WTC11 (cell line): ENCODE data around the gene CYP11A1. TPM values are rescaled to one million over a fixed set of nuclear protein-coding genes. Genes with fewer than 3 reads are reported as not detected.

Experiments used
- ATAC-seq: fragments of 200-7000 bp; cut with Tn5 transposase; 2 replicates; pipeline ENCODE4 v1.10.0; 2021; ENCODE audit warnings: mild to moderate bottlenecking, moderate library complexity
- CTCF ChIA-PET: fragments of 300-600 bp; sonication (Branson Sonifier 250); formaldehyde crosslinking; loops from one replicate; lab custom pipeline; 2021; ENCODE audit warnings: antibody characterized with exemption; lab: Charles Lee
- POLR2A ChIA-PET: fragments of 350-600 bp; sonication (Branson Sonifier 250); formaldehyde crosslinking; loops from one replicate; lab custom pipeline; 2021; ENCODE audit warnings: antibody characterized with exemption; lab: Charles Lee
- DNase-seq: peaks from one replicate; pipeline ENCODE4 v3.0.0; 2021; ENCODE audit warnings: low spot score
- H3K27ac Mint-ChIP-seq: 2 replicates; pipeline ENCODE4 v1.8.0; 2021; ENCODE audit warnings: mixed read lengths
- H3K27me3 Mint-ChIP-seq: 2 replicates; pipeline ENCODE4 v1.8.0; 2021; ENCODE audit warnings: low read depth, mild to moderate bottlenecking, moderate library complexity, mixed read lengths
- H3K36me3 Mint-ChIP-seq: 2 replicates; pipeline ENCODE4 v1.8.0; 2021; ENCODE audit warnings: mixed read lengths
- H3K4me1 Mint-ChIP-seq: 2 replicates; pipeline ENCODE4 v1.8.0; 2022; ENCODE audit warnings: mixed read lengths
- H3K4me3 Mint-ChIP-seq: 2 replicates; pipeline ENCODE4 v1.8.0; 2021; ENCODE audit warnings: mild to moderate bottlenecking, moderate library complexity, mixed read lengths
- H3K9me3 Mint-ChIP-seq: 2 replicates; pipeline ENCODE4 v1.8.0; 2021; ENCODE audit warnings: mixed read lengths
- ATF6 ChIP-seq: sonication (generic); formaldehyde crosslinking; IDR thresholded peaks from 2 replicates; pipeline ENCODE4 v1.8.1; 2023; ENCODE audit warnings: mild to moderate bottlenecking, missing genetic modification reagents
- EMX1 ChIP-seq: fragments of 250-450 bp; sonication (Bioruptor Pico); IDR thresholded peaks from 2 replicates; pipeline ENCODE4 v1.8.0; 2021; ENCODE audit warnings: mild to moderate bottlenecking
- FOXP4 ChIP-seq: sonication (generic); formaldehyde crosslinking; IDR thresholded peaks from 2 replicates; pipeline ENCODE4 v1.8.0; 2022; ENCODE audit warnings: mild to moderate bottlenecking, missing genetic modification reagents
- GTF2I ChIP-seq: fragments of 250-450 bp; sonication (Bioruptor Pico); conservative IDR thresholded peaks from 2 replicates; pipeline ENCODE4 v1.4.0; 2021; ENCODE audit warnings: mild to moderate bottlenecking
- IRF2 ChIP-seq: sonication (generic); formaldehyde crosslinking; IDR thresholded peaks from 2 replicates; pipeline ENCODE4 v1.8.0; 2022; ENCODE audit warnings: low read depth, missing genetic modification reagents, borderline replicate concordance
- JAZF1 ChIP-seq: fragments of 250-450 bp; sonication (Bioruptor Pico); IDR thresholded peaks from 2 replicates; pipeline ENCODE4 v1.9.0; 2021; ENCODE audit warnings: moderate library complexity, mild to moderate bottlenecking, inconsistent platforms
- MYBL2 ChIP-seq: sonication (generic); formaldehyde crosslinking; IDR thresholded peaks from 2 replicates; pipeline ENCODE4 v1.8.1; 2023; ENCODE audit warnings: mild to moderate bottlenecking, moderate library complexity, missing genetic modification reagents
- NFE2L1 ChIP-seq: sonication (generic); formaldehyde crosslinking; IDR thresholded peaks from 2 replicates; pipeline ENCODE4 v1.8.1; 2023; ENCODE audit warnings: missing genetic modification reagents
- SOX15 ChIP-seq: fragments of 250-450 bp; sonication (Bioruptor Pico); IDR thresholded peaks from 2 replicates; pipeline ENCODE4 v1.9.0; 2021; ENCODE audit warnings: mild to moderate bottlenecking
- TEAD4 ChIP-seq: sonication (generic); formaldehyde crosslinking; IDR thresholded peaks from 2 replicates; pipeline ENCODE4 v1.8.0; 2022; ENCODE audit warnings: mild to moderate bottlenecking, missing genetic modification reagents
- ZNF121 ChIP-seq: sonication (generic); formaldehyde crosslinking; IDR thresholded peaks from 2 replicates; pipeline ENCODE4 v1.8.0; 2023; ENCODE audit warnings: missing genetic modification reagents
- ZNF138 ChIP-seq: sonication (generic); formaldehyde crosslinking; conservative IDR thresholded peaks from 2 replicates; pipeline ENCODE4 v1.8.1; 2022; ENCODE audit warnings: mild to moderate bottlenecking, moderate library complexity, missing genetic modification reagents
- ZNF263 ChIP-seq: sonication (generic); formaldehyde crosslinking; IDR thresholded peaks from 2 replicates; pipeline ENCODE4 v1.8.1; 2022; ENCODE audit warnings: low read depth, mild to moderate bottlenecking, moderate library complexity, missing genetic modification reagents
- ZNF317 ChIP-seq: sonication (generic); formaldehyde crosslinking; IDR thresholded peaks from 2 replicates; pipeline ENCODE4 v1.8.1; 2023; ENCODE audit warnings: low read depth, mild to moderate bottlenecking, moderate library complexity, missing genetic modification reagents, borderline replicate concordance
- ZNF416 ChIP-seq: fragments of 250-450 bp; sonication (Bioruptor Pico); IDR thresholded peaks from 2 replicates; pipeline ENCODE4 v1.9.0; 2021; ENCODE audit warnings: mild to moderate bottlenecking, inconsistent platforms
- ZNF423 ChIP-seq: fragments of 250-450 bp; sonication (Bioruptor Pico); IDR thresholded peaks from 2 replicates; pipeline ENCODE4 v2.1.2; 2022; ENCODE audit warnings: mild to moderate bottlenecking, moderate library complexity
- total RNA-seq: library from RNA; stranded (reverse); gene quantifications from 3 replicates; pipeline ENCODE4 v1.2.3, GENCODE V29; 2021
- TF ChIP-seq, protein P1 (sequence below): fragments of 250-450 bp; sonication (Bioruptor Pico); IDR thresholded peaks from 2 replicates; pipeline ENCODE4 v1.9.0; 2021; ENCODE audit warnings: mild to moderate bottlenecking
- TF ChIP-seq, protein P2 (sequence below): sonication (generic); formaldehyde crosslinking; IDR thresholded peaks from 2 replicates; pipeline ENCODE4 v1.8.1; 2023; ENCODE audit warnings: mild to moderate bottlenecking, moderate library complexity, missing genetic modification reagents
- TF ChIP-seq, protein P3 (sequence below): sonication (generic); formaldehyde crosslinking; conservative IDR thresholded peaks from 2 replicates; pipeline ENCODE4 v1.8.1; 2023; ENCODE audit warnings: mild to moderate bottlenecking, low read depth, missing genetic modification reagents, moderate library complexity
- TF ChIP-seq, protein P4 (sequence below): sonication (generic); formaldehyde crosslinking; IDR thresholded peaks from 2 replicates; pipeline ENCODE4 v1.8.1; 2023; ENCODE audit warnings: mild to moderate bottlenecking, missing genetic modification reagents, borderline replicate concordance

The CYP11A1 gene
- total RNA-seq, 1 experiment from 2014 or later = 3.4 TPM

DNA sequence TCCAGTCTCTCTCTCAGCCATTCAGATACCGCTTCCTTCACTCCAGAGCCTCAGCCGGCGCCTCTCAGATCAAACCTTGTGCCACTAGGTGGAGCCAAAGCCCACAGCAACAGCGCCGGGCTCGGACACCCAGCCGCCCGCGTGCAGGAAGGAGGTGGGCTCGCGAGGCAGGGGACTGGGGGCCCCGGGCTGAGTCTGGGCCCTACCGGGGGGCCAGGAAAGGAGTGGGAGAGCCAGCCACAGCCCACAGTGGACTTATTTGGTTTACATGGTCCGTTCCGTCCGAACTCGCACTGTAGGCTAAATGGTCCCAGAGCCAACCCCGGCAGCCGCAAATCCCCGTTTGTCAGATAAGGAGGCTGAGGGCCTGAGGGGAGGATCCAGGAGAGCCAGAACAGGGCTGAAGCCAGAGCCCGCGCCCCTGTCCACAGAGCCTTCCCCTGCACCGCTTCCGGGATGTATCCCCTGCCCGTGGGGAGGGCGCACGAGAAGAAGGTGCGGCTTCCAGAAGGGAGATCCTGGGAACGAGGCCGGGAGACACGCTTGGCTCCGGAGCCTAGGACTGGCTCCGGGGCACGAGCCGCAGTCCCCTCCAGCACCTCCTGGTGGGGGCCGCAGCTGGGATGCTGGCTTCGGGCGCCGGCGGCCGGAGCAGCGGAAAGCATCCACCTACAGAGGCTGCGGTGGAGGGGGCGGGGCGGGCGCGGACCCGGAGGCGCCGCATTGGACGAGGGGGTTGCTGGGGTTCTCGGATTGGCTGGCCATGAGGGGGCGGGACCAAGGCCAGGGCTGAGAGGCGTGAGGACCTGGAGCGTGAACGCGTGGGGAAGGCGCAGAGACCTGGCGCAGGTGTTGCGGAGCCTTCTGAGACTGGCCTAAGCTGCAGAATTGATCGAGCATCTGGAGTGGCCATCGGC lies 6.5 kb upstream of the CYP11A1 start (continued):
- no peak for TF ChIP-seq ATF6 (CRISPR knock-in tag)
- no peak for TF ChIP-seq ZNF138 (CRISPR knock-in tag)
- TF ChIP-seq, protein P1, sequence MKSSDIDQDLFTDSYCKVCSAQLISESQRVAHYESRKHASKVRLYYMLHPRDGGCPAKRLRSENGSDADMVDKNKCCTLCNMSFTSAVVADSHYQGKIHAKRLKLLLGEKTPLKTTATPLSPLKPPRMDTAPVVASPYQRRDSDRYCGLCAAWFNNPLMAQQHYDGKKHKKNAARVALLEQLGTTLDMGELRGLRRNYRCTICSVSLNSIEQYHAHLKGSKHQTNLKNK (CRISPR knock-in tag) = no peak
- TF ChIP-seq NFE2L1 (CRISPR knock-in tag) = 0 out of 2 replicates have a peak, but pooled peaks have one; percentile 49
- TF ChIP-seq ZNF317 = no peak
- no peak for TF ChIP-seq IRF2 (CRISPR knock-in tag)
- no peak for TF ChIP-seq MYBL2 (CRISPR knock-in tag)
- no peak for TF ChIP-seq ZNF416 (CRISPR knock-in tag)
- TF ChIP-seq, protein P2, sequence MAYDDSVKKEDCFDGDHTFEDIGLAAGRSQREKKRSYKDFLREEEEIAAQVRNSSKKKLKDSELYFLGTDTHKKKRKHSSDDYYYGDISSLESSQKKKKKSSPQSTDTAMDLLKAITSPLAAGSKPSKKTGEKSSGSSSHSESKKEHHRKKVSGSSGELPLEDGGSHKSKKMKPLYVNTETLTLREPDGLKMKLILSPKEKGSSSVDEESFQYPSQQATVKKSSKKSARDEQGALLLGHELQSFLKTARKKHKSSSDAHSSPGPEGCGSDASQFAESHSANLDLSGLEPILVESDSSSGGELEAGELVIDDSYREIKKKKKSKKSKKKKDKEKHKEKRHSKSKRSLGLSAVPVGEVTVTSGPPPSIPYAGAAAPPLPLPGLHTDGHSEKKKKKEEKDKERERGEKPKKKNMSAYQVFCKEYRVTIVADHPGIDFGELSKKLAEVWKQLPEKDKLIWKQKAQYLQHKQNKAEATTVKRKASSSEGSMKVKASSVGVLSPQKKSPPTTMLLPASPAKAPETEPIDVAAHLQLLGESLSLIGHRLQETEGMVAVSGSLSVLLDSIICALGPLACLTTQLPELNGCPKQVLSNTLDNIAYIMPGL (CRISPR knock-in tag) = peak; percentile 49; the same call in 1 of the 2 replicates
- no peak for TF ChIP-seq JAZF1 (CRISPR knock-in tag)
- peak; percentile 59; the same call in 1 of the 2 replicates for TF ChIP-seq ZNF423 (CRISPR knock-in tag)
- TF ChIP-seq FOXP4 (CRISPR knock-in tag) = peak; percentile 84
- TF ChIP-seq, all 79 proteins: peak for 16

DNA sequence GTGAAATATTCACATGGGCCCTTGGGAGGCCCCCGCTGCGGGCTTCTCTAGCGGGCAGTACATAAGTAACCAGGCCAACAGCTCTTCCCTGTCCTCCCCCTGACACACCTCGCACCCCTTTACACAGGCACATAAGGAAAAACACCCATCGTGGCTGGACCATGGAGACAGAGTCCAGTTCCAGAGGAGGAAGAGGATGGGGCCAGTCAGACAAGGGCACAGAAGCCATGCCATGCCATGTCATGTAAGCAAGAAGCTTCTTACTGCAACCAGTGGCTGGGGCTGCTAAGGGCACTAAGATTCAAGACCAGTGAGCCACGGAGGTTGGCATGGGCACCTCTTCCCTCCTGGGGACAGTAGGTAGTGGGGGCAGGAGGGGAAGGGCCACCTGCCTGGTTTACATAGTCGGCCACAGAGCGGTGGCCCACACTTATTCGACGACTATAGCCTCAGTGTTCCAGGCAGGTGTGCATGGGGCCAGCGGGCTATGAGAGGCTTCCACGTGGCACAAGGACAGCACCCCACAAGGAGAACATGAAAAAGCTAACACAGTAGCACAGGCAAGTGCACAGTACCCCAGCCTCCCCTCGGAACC lies 5.7 kb upstream of the CYP11A1 start:
- H3K4me3 Mint-ChIP-seq = peak overlapping the region; percentile 70
- H3K4me1 Mint-ChIP-seq = peaks cover 16% of the 10 kb centered on the region
- no peak for DNase-seq
- no peak for TF ChIP-seq SOX15 (CRISPR knock-in tag)
- no peak for TF ChIP-seq EMX1 (CRISPR knock-in tag)
- no peak for TF ChIP-seq ZNF263 (CRISPR knock-in tag)
- TF ChIP-seq, protein P3, sequence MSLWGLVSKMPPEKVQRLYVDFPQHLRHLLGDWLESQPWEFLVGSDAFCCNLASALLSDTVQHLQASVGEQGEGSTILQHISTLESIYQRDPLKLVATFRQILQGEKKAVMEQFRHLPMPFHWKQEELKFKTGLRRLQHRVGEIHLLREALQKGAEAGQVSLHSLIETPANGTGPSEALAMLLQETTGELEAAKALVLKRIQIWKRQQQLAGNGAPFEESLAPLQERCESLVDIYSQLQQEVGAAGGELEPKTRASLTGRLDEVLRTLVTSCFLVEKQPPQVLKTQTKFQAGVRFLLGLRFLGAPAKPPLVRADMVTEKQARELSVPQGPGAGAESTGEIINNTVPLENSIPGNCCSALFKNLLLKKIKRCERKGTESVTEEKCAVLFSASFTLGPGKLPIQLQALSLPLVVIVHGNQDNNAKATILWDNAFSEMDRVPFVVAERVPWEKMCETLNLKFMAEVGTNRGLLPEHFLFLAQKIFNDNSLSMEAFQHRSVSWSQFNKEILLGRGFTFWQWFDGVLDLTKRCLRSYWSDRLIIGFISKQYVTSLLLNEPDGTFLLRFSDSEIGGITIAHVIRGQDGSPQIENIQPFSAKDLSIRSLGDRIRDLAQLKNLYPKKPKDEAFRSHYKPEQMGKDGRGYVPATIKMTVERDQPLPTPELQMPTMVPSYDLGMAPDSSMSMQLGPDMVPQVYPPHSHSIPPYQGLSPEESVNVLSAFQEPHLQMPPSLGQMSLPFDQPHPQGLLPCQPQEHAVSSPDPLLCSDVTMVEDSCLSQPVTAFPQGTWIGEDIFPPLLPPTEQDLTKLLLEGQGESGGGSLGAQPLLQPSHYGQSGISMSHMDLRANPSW (CRISPR knock-in tag) = no peak
- TF ChIP-seq ZNF121 (CRISPR knock-in tag) = no peak
- TF ChIP-seq, protein P1 (CRISPR knock-in tag) = no peak
- TF ChIP-seq, protein P4, sequence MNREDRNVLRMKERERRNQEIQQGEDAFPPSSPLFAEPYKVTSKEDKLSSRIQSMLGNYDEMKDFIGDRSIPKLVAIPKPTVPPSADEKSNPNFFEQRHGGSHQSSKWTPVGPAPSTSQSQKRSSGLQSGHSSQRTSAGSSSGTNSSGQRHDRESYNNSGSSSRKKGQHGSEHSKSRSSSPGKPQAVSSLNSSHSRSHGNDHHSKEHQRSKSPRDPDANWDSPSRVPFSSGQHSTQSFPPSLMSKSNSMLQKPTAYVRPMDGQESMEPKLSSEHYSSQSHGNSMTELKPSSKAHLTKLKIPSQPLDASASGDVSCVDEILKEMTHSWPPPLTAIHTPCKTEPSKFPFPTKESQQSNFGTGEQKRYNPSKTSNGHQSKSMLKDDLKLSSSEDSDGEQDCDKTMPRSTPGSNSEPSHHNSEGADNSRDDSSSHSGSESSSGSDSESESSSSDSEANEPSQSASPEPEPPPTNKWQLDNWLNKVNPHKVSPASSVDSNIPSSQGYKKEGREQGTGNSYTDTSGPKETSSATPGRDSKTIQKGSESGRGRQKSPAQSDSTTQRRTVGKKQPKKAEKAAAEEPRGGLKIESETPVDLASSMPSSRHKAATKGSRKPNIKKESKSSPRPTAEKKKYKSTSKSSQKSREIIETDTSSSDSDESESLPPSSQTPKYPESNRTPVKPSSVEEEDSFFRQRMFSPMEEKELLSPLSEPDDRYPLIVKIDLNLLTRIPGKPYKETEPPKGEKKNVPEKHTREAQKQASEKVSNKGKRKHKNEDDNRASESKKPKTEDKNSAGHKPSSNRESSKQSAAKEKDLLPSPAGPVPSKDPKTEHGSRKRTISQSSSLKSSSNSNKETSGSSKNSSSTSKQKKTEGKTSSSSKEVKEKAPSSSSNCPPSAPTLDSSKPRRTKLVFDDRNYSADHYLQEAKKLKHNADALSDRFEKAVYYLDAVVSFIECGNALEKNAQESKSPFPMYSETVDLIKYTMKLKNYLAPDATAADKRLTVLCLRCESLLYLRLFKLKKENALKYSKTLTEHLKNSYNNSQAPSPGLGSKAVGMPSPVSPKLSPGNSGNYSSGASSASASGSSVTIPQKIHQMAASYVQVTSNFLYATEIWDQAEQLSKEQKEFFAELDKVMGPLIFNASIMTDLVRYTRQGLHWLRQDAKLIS = no peak
- TF ChIP-seq TEAD4 (CRISPR knock-in tag) = no peak
- no peak for TF ChIP-seq NFE2L1 (CRISPR knock-in tag)
- no peak for TF ChIP-seq GTF2I

More for the DNA sequence above, 5.7 kb upstream of the CYP11A1 start:
- Mint-ChIP-seq H3K9me3 (no peaks in the 10 kb centered on the region), H3K27ac (no peak overlapping the region), H3K36me3 (no peaks in the 10 kb centered on the region), H3K27me3 (no peaks in the 10 kb centered on the region; the same call in 1 of the 2 replicates)
- peak; percentile 0; the same call in 1 of the 2 replicates for ATAC-seq
- ChIA-PET CTCF (interaction anchor here (0.6 to 3.8 kb wide), 22 partner anchors 9 to 422 kb away, joined by 3 to 36 read pairs (median 5); partner anchors contain the start of genes ARID3B and UBL7), POLR2A (interaction anchor here (0.6 kb wide), 1 partner anchor 246 kb away, joined by 4 read pairs; no protein-coding TSS in a partner anchor)
